MCF 10A (cell line): ENCODE results near the gene ORAI3. TPM values are rescaled to one million over a fixed set of nuclear protein-coding genes. Genes with fewer than 3 reads are reported as not detected.

Source experiments
- BruUV-seq: library from RNA; stranded (reverse); fragments of 400-500 nt; replicated peaks from 2 replicates; lab custom pipeline; 2021; lab: Mats Ljungman, UMichigan
- CTCF ChIA-PET: fragments of 300-600 bp; sonication (Branson Sonifier 250); formaldehyde crosslinking; extraction: SDS; loops from one replicate; lab custom pipeline; 2021; ENCODE audit warnings: antibody characterized with exemption, inconsistent platforms; lab: Yijun Ruan, JAX
- POLR2A ChIA-PET: fragments of 300-600, 350-650 bp; sonication (Branson Sonifier 250); formaldehyde crosslinking; extraction: SDS; loops from one replicate; lab custom pipeline; 2020; ENCODE audit warnings: antibody characterized with exemption, inconsistent platforms; lab: Yijun Ruan, JAX
- DNase-seq: peaks from one replicate; pipeline ENCODE4 v3.0.0-alpha.2; 2018; ENCODE audit not compliant: unreplicated experiment
- H3K27ac Mint-ChIP-seq: one replicate; pipeline ENCODE4 v1.8.0; 2022; ENCODE audit warnings: mild to moderate bottlenecking, low read depth, mixed read lengths; ENCODE audit not compliant: unreplicated experiment
- H3K27me3 Mint-ChIP-seq: one replicate; pipeline ENCODE4 v1.8.0; 2022; ENCODE audit warnings: mixed read lengths; ENCODE audit not compliant: insufficient read depth, unreplicated experiment
- H3K36me3 Mint-ChIP-seq: one replicate; pipeline ENCODE4 v1.8.0; 2022; ENCODE audit warnings: mild to moderate bottlenecking, moderate library complexity, mixed read lengths; ENCODE audit not compliant: insufficient read depth, unreplicated experiment
- H3K4me1 Mint-ChIP-seq: one replicate; pipeline ENCODE4 v1.8.0; 2022; ENCODE audit warnings: mixed read lengths; ENCODE audit not compliant: insufficient read depth, unreplicated experiment
- H3K4me3 Mint-ChIP-seq: one replicate; pipeline ENCODE4 v1.8.0; 2022; ENCODE audit warnings: mild to moderate bottlenecking, moderate library complexity, mixed read lengths; ENCODE audit not compliant: unreplicated experiment
- H3K9me3 Mint-ChIP-seq: one replicate; pipeline ENCODE4 v1.8.0; 2022; ENCODE audit warnings: mixed read lengths; ENCODE audit not compliant: unreplicated experiment
- intact Hi-C: fragments of 100-400 bp; cut with micrococcal nuclease; formaldehyde crosslinking; loops from 2 replicates; pipeline ENCODE4 v1.14.1; 2022
- total RNA-seq: library from RNA; stranded (reverse); gene quantifications from 2 replicates; pipeline ENCODE4 v1.2.3, GENCODE V29; 2022
- TF ChIP-seq, protein P1 (sequence below): fragments of 200-600 bp; IDR thresholded peaks from one replicate; pipeline ENCODE4 v1.8.0; 2022; ENCODE audit warnings: antibody characterized with exemption, mild to moderate bottlenecking; ENCODE audit not compliant: unreplicated experiment

The ORAI3 gene
- total RNA-seq, 1 experiment from 2014 or later = 16.2 TPM

DNA sequence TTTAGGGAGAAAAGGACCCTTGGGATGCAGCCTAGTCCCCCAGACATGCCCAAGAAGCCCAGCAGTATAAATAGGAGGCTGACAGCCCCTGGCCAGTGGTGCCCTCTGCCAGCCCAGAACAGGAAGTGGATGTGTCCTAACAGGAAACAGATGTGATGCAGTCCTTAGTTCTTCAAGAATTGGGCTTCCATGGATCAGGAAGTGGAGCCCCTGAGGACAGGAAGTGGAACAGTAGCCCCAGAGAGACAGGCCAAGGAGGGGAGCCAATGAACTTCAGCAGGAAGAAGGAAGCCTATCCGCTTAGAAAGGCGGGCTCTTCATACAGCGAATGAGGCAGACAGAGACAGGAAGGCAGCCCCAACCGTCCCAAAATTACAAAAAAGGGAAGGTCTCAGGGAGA is 45.3 kb upstream of the ORAI3 start:
- intact Hi-C loops = no loop called here
- Mint-ChIP-seq H3K4me3 (no peak overlapping the region), H3K9me3 (no peaks in the 10 kb centered on the region), H3K27ac (no peak overlapping the region), H3K27me3 (no peaks in the 10 kb centered on the region), H3K4me1 (no peaks in the 10 kb centered on the region), H3K36me3 (no peaks in the 10 kb centered on the region)
- ChIA-PET POLR2A (no interaction called here), CTCF (interaction anchor here (0.5 to 5.6 kb wide), 4 partner anchors 8 to 60 kb away, joined by 4 to 88 read pairs (median 30); no protein-coding TSS in a partner anchor)
- no TSS peak for BruUV-seq
- TF ChIP-seq, protein P1, sequence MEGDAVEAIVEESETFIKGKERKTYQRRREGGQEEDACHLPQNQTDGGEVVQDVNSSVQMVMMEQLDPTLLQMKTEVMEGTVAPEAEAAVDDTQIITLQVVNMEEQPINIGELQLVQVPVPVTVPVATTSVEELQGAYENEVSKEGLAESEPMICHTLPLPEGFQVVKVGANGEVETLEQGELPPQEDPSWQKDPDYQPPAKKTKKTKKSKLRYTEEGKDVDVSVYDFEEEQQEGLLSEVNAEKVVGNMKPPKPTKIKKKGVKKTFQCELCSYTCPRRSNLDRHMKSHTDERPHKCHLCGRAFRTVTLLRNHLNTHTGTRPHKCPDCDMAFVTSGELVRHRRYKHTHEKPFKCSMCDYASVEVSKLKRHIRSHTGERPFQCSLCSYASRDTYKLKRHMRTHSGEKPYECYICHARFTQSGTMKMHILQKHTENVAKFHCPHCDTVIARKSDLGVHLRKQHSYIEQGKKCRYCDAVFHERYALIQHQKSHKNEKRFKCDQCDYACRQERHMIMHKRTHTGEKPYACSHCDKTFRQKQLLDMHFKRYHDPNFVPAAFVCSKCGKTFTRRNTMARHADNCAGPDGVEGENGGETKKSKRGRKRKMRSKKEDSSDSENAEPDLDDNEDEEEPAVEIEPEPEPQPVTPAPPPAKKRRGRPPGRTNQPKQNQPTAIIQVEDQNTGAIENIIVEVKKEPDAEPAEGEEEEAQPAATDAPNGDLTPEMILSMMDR = no peak
- DNase-seq = no peak

- POLR2A ChIA-PET = interaction anchor here (0.6 to 0.7 kb wide), 3 partner anchors 10 to 509 kb away, joined by 3 to 4 read pairs (median 3); no protein-coding TSS in a partner anchor
- no peak for DNase-seq
- Mint-ChIP-seq H3K36me3 (no peaks in the 10 kb centered on the region), H3K27ac (no peak overlapping the region), H3K9me3 (no peaks in the 10 kb centered on the region), H3K4me1 (no peaks in the 10 kb centered on the region), H3K4me3 (no peak overlapping the region), H3K27me3 (no peaks in the 10 kb centered on the region)
- CTCF ChIA-PET = interaction anchor here (0.6 to 5.6 kb wide), 2 partner anchors 61 to 97 kb away, joined by 3 to 88 read pairs; no protein-coding TSS in a partner anchor
- TF ChIP-seq, protein P1 = no peak
- no TSS peak for BruUV-seq
- intact Hi-C loops = no loop called here
Measured at GRCh38 chr16:30904114-30904780, 44.6 kb upstream of the ORAI3 start.

GRCh38 chr16:30907064-30907463 is 41.8 kb upstream of the ORAI3 start:
- CTCF ChIA-PET = interaction anchor here (0.7 to 1.3 kb wide), 2 partner anchors 35 to 62 kb away, joined by 5 to 11 read pairs; no protein-coding TSS in a partner anchor
- Mint-ChIP-seq H3K4me3 (no peak overlapping the region), H3K27me3 (no peaks in the 10 kb centered on the region), H3K27ac (no peak overlapping the region), H3K9me3 (no peaks in the 10 kb centered on the region), H3K36me3 (no peaks in the 10 kb centered on the region), H3K4me1 (no peaks in the 10 kb centered on the region)
- POLR2A ChIA-PET = no interaction called here
- no peak for DNase-seq
- intact Hi-C loops = no loop called here
- TF ChIP-seq, protein P1 = no peak
- BruUV-seq = no TSS peak

DNA sequence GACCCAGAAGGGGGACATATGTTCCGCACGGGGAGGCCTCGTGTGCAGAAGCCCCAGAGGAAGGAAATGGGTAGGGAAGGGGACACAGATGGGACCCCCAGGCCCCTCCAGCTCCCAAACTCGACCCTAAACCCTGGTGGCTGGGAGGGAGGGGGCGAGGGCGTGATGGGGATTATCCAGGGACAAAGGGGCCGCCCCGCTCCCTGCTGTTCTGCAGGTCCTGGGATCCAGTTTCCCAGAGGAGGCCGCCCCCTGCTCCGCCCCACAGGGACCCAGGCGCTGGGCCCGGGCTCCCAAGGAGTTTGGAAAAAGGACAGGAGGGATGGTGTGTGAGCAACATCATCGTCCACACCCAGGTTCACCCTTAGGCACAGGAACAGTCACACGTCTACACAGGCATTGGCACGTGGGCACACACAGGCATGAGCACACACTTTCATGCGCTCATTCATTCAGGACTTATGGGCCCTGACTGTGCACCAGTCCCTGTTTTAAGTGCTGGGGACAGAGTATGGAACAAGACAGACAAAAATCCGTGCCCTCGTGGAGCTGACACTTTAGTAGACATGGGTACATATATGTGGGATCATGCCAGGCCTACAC is 38.3 kb upstream of the ORAI3 start:
- Mint-ChIP-seq H3K4me1 (no peaks in the 10 kb centered on the region), H3K9me3 (no peaks in the 10 kb centered on the region), H3K27ac (no peak overlapping the region), H3K27me3 (no peaks in the 10 kb centered on the region), H3K36me3 (no peaks in the 10 kb centered on the region), H3K4me3 (no peak overlapping the region)
- POLR2A ChIA-PET = no interaction called here
- DNase-seq = no peak
- CTCF ChIA-PET = interaction anchor here (1.3 kb wide), 1 partner anchor 8 kb away, joined by 4 read pairs; no protein-coding TSS in a partner anchor
- BruUV-seq = no TSS peak
- TF ChIP-seq, protein P1 = no peak
- intact Hi-C loops = no loop called here
